Lower lobe of right lung (tissue), 2 donors: ENCODE results near the gene PMVK. TPM values are rescaled to one million over a fixed set of nuclear protein-coding genes. Genes with fewer than 3 reads are reported as not detected.

Experiments used
- ATAC-seq, 2 donors: fragments of 200-7000 bp; cut with Tn5 transposase; one replicate each; pipeline ENCODE4 v1.9.1; 2020 to 2022; ENCODE audit warnings: mild to moderate bottlenecking in 2 of 2, moderate library complexity in 2 of 2
- DNase-seq: peaks from one replicate; pipeline ENCODE4 v3.0.0-alpha.2; 2020
- H3K27ac ChIP-seq: fragments of 200-600 bp; one replicate; pipeline ENCODE4 v1.8.0; 2022
- H3K27me3 ChIP-seq: fragments of 200-600 bp; one replicate; pipeline ENCODE4 v1.8.0; 2022; ENCODE audit warnings: low read depth
- H3K36me3 ChIP-seq: fragments of 200-600 bp; one replicate; pipeline ENCODE4 v1.8.0; 2022; ENCODE audit warnings: mild to moderate bottlenecking
- H3K4me1 ChIP-seq: fragments of 200-600 bp; one replicate; pipeline ENCODE4 v1.8.0; 2022
- H3K4me3 ChIP-seq: fragments of 200-600 bp; one replicate; pipeline ENCODE4 v1.8.0; 2022; ENCODE audit warnings: mild to moderate bottlenecking
- H3K9me3 ChIP-seq: fragments of 200-600 bp; one replicate; pipeline ENCODE4 v1.8.0; 2022
- CTCF ChIP-seq: fragments of 200-600 bp; IDR thresholded peaks from one replicate; pipeline ENCODE4 v1.8.0; 2022; ENCODE audit warnings: antibody characterized with exemption, mild to moderate bottlenecking
- intact Hi-C: fragments of 100-400 bp; cut with DNase I; formaldehyde crosslinking; loops from one replicate; pipeline ENCODE4 v1.11.0; 2022
- total RNA-seq: library from RNA; stranded (reverse); fragmentation: NEBNext Ultra II Directional; extraction: Animal tissue kit (Norgen Biotek cat#: 25700); gene quantifications from one replicate; pipeline ENCODE4 v1.2.1, GENCODE V29; 2021
- donor health status: DM: no; HTN: yes; CAD: no; lungs with severe emphysema.

The PMVK gene
- total RNA-seq, 1 donor from 2014 or later, result 34.1 TPM

GRCh38 chr1:154963643-154964042 is 27.1 kb upstream of the PMVK start:
- H3K4me1 ChIP-seq, result peaks cover 41% of the 10 kb centered on the region
- H3K27me3 ChIP-seq, result no peaks in the 10 kb centered on the region
- H3K4me3 ChIP-seq, result no peak overlapping the region
- DNase-seq (peak; percentile 25), ATAC-seq (no peak)
- intact Hi-C loops, result no loop called here
- H3K9me3 ChIP-seq, result no peaks in the 10 kb centered on the region
- H3K27ac ChIP-seq, result no peak overlapping the region
- H3K36me3 ChIP-seq, result peaks cover 73% of the 10 kb centered on the region
- TF ChIP-seq CTCF, result no peak

DNA sequence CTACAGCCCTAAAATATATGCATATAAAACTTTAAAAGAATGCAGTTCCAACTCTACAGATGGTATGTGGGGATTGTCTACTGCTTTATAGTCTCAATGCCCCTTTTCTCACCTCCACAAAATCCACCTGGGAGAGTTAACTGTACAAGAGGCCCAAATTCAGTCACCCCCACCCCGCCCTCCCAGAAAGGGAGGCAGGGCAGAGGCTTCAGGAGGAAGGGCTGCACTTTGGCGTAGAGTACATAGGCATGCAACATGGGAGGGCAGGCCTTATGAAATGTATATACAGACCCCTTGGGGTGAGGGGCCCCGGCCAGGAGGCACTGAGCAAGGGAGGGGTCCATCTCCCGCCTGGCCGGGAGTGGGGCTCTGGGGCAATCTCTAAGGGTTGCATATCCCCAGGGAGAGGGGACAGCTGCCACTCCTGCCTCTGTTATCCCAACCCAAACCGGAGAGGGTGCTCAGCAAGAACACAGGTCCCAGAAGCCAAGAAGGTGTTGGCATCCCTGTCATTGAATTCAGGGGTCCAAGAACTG is 26.3 kb upstream of the PMVK start:
- H3K9me3 ChIP-seq, result no peaks in the 10 kb centered on the region
- no peak for ATAC-seq

GRCh38 chr1:154962156-154962749 is 25.7 kb upstream of the PMVK start:
- Histone ChIP-seq H3K4me3 (peak overlapping the region; percentile 88), H3K27me3 (no peaks in the 10 kb centered on the region), H3K36me3 (peaks cover 66% of the 10 kb centered on the region), H3K9me3 (no peaks in the 10 kb centered on the region), H3K27ac (peak overlapping the region; percentile 98), H3K4me1 (peaks cover 31% of the 10 kb centered on the region)
- no peak for TF ChIP-seq CTCF
- DNase-seq, result peak; percentile 65
- intact Hi-C loops, result no loop called here
- peak in 1 of 2 donors; percentile 33 for ATAC-seq

More for the DNA sequence above, 26.3 kb upstream of the PMVK start:
- Histone ChIP-seq H3K36me3 (peaks cover 72% of the 10 kb centered on the region), H3K27me3 (no peaks in the 10 kb centered on the region), H3K4me1 (peaks cover 37% of the 10 kb centered on the region), H3K27ac (peak overlapping the region; percentile 98), H3K4me3 (peak overlapping the region; percentile 88)
- peak; percentile 38 for DNase-seq
- intact Hi-C loops, result no loop called here
- no peak for TF ChIP-seq CTCF

GRCh38 chr1:154961207-154962155 is 25.0 kb upstream of the PMVK start, which contains the start of gene PYGO2:
PYGO2 (minus strand) TSS chr1:154961782; CDS start chr1:154961576, 206 bp downstream.
- no peaks in the 10 kb centered on the region for H3K9me3 ChIP-seq
- H3K4me1 ChIP-seq, result peaks cover 32% of the 10 kb centered on the region
- ATAC-seq (peak; percentile 91 to 94), DNase-seq (peak; percentile 88)
- peaks cover 58% of the 10 kb centered on the region for H3K36me3 ChIP-seq
- no peaks in the 10 kb centered on the region for H3K27me3 ChIP-seq
- peak within 1 kb of the TSS; percentile 98 for H3K27ac ChIP-seq
- intact Hi-C loops, result no loop called here
- H3K4me3 ChIP-seq, result peak within 1 kb of the TSS; percentile 88
- TF ChIP-seq CTCF, result peak; percentile 54

DNA sequence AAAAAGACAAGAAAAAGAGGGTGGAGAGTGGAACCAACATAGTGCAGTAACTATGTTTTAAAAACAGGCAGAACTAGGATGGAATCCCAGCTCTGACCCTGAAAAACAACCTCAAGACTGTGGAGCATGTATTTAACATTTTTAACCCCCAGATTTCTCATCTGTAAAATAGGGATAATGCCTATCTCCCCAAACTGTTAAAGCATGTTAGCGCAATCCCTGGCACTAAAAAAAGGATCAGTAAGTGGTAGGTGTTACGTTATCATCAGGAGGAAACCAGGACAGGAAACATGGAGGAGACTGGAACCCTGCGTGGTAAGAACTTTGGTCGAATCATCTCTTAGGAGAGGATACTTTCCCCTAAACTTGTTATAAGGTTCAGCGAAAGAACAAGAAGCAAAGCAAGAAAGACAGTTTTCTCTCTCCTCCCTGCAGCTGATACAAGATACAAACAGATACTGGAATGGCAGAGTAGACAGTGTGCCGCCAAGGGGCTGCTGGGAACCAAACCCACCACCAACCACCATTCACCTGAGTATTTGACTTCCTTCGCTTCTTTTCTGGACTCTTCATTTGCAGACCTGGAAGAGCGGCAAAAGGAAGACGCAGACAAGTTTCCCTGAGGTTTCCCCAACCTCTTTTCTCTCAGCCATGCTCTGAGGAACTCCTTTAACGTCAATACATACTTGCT is 24.1 kb upstream of the PMVK start:
- no peak for TF ChIP-seq CTCF
- intact Hi-C loops, result no loop called here
- Histone ChIP-seq H3K4me3 (peak overlapping the region; percentile 88), H3K9me3 (no peaks in the 10 kb centered on the region), H3K27ac (peak overlapping the region; percentile 98), H3K36me3 (peaks cover 49% of the 10 kb centered on the region), H3K4me1 (peaks cover 34% of the 10 kb centered on the region), H3K27me3 (no peaks in the 10 kb centered on the region)
- ATAC-seq, result no peak
- no peak for DNase-seq
